Measurements from ENCODE around the gene NIPAL4.

Gene NIPAL4

DNA sequence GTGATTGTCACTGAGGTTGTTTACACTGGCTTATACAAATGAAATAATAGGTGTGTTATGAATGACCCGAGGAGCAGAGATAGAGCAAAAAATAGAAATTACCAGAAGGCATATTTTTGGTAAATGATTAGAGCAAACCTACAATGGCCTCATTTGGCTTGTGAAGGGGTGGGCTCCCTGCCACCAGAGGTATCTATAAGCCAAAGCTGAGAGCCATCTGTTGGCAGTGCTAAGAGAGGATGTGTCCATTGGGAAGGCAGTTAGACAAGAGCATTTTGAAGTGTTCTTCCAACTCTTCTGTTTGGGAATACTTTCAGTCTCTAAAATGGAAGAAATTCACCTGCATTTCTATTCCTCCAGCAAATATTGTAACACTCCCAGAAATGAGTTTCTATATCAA is 10.6 kb downstream of the NIPAL4 start:
- TF ChIP-seq, protein P1, sequence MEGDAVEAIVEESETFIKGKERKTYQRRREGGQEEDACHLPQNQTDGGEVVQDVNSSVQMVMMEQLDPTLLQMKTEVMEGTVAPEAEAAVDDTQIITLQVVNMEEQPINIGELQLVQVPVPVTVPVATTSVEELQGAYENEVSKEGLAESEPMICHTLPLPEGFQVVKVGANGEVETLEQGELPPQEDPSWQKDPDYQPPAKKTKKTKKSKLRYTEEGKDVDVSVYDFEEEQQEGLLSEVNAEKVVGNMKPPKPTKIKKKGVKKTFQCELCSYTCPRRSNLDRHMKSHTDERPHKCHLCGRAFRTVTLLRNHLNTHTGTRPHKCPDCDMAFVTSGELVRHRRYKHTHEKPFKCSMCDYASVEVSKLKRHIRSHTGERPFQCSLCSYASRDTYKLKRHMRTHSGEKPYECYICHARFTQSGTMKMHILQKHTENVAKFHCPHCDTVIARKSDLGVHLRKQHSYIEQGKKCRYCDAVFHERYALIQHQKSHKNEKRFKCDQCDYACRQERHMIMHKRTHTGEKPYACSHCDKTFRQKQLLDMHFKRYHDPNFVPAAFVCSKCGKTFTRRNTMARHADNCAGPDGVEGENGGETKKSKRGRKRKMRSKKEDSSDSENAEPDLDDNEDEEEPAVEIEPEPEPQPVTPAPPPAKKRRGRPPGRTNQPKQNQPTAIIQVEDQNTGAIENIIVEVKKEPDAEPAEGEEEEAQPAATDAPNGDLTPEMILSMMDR (IDR thresholded peaks at IDR 0.05; ENCODE audit: low read length, missing control alignments): no peak

DNA sequence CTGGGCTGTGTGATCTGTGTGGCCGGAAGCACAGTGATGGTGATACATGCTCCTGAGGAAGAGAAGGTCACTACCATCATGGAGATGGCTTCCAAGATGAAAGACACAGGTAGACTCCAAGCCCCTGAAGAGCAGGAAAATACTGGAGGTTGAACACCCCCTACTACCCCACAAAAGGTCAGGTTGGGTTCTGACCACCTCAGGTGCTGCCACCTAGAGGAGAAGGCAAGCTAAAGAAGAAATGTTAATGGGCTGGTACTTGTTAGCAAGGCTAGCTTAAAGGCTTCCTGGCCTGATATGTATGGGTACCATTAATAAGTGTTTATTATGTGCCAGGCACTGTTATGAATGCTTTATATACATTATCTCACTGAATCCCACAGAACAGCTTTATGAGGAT is 11.7 kb downstream of the NIPAL4 start:
- DNase-seq (ENCODE audit: low read depth): peak; percentile 46
- TF ChIP-seq, protein P1 (IDR thresholded peaks at IDR 0.05; ENCODE audit: low read length, missing control alignments): peak; percentile 77
- H3K4me3 ChIP-seq (replicated peaks; ENCODE audit: low read depth, low read length): no peak overlapping the region

More for the DNA sequence above, 10.6 kb downstream of the NIPAL4 start:
- no peak for DNase-seq (ENCODE audit: low read depth)
- H3K4me3 ChIP-seq (replicated peaks; ENCODE audit: low read depth, low read length): no peak overlapping the region

GRCh38 chr5:157473383-157474320 is 13.6 kb downstream of the NIPAL4 start:
- peak; percentile 26 for DNase-seq (ENCODE audit: low read depth)
- TF ChIP-seq, protein P1 (IDR thresholded peaks at IDR 0.05; ENCODE audit: low read length, missing control alignments): peak; percentile 16
- H3K4me3 ChIP-seq (replicated peaks; ENCODE audit: low read depth, low read length): no peak overlapping the region

DNA sequence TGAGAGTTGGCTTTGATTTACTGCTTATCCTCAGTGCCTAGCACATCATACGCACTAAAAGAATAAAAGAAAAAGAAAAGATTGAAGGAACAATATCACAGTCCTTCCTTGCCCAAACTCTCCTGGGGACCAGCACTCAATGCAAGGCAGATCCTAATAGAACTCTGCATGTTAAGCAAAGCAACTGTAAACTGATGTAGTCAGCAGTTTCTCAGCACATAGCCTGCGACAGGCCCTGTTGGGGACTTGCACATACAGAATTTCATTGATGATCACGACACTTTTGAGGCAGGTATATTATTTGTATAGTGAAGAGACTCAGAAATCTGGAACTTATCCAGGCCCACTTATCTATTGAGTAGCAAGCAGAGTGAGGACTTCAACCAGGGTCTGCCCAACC is 15.4 kb downstream of the NIPAL4 start:
- TF ChIP-seq, protein P1 (IDR thresholded peaks at IDR 0.05; ENCODE audit: low read length, missing control alignments): no peak
- no peak for DNase-seq (ENCODE audit: low read depth)

DNA sequence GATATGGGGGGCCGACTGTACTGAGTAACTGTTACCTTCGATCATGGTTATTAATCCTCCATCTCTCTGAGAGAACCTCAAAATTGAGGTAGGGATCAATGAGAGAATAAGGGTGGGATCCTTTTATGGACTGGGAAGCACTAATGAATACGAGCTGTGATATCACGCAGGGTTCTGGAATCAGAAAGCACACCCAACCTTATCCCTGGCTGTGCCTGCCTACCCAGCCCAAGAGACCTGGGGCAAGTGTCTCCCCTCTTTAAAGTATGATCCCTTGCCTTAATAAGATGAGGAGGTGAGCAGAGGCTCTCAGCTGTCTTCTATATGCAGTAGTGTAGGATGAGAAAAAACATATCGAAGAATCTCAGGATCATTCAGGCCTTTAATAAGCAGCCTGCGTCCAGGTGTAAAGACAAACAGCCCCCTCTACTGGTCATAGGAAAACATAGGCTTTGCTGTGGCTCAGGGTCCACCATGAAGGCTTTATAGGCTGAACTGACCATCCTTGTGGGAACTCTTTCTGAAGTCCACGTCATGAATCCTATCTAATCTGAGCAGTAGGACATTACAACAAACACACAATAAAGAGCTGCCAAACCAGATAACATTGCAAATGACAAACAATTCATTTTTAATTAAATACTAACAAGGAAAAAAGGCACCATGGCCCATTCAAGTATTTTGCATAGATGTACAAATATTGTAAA is 16.8 kb downstream of the NIPAL4 start:
- TF ChIP-seq, protein P1 (IDR thresholded peaks at IDR 0.05; ENCODE audit: low read length, missing control alignments): peak; percentile 91
- no peak overlapping the region for H3K4me3 ChIP-seq (replicated peaks; ENCODE audit: low read depth, low read length)
- peak; percentile 81 for DNase-seq (ENCODE audit: low read depth)

More for the DNA sequence above, 15.4 kb downstream of the NIPAL4 start:
- H3K4me3 ChIP-seq (replicated peaks; ENCODE audit: low read depth, low read length): no peak overlapping the region

- DNase-seq (ENCODE audit: low read depth): no peak
- no peak overlapping the region for H3K4me3 ChIP-seq (replicated peaks; ENCODE audit: low read depth, low read length)
- TF ChIP-seq, protein P1 (IDR thresholded peaks at IDR 0.05; ENCODE audit: low read length, missing control alignments): no peak
Observed at GRCh38 chr5:157477814-157478494, 17.9 kb downstream of the NIPAL4 start.
